HG02798 (cell line): ENCODE measurements around the gene EXPH5.

Source experiments
- ATAC-seq: cut with Tn5 transposase; IDR thresholded peaks from one replicate; pipeline ENCODE4 v1.9.1; 2021; ENCODE audit warnings: mild to moderate bottlenecking; ENCODE audit not compliant: unreplicated experiment, poor library complexity

The EXPH5 gene

GRCh38 chr11:108562746-108563581 is 30.6 kb downstream of the EXPH5 start:
- no peak for ATAC-seq

- no peak for ATAC-seq
Measured at GRCh38 chr11:108561535-108561991, 32.0 kb downstream of the EXPH5 start.

GRCh38 chr11:108559904-108560303 is 33.7 kb downstream of the EXPH5 start:
- ATAC-seq = no peak

GRCh38 chr11:108559340-108559739 is 34.2 kb downstream of the EXPH5 start:
- no peak for ATAC-seq

- peak; percentile 85 for ATAC-seq
Measured at GRCh38 chr11:108558222-108558621, 35.3 kb downstream of the EXPH5 start.

- ATAC-seq = no peak
Measured at GRCh38 chr11:108556019-108556418, 37.5 kb downstream of the EXPH5 start.

GRCh38 chr11:108551651-108552462 is 41.7 kb downstream of the EXPH5 start:
- ATAC-seq = no peak

- no peak for ATAC-seq
Measured at GRCh38 chr11:108549319-108549885, 44.2 kb downstream of the EXPH5 start.

- ATAC-seq = no peak
Measured at GRCh38 chr11:108545909-108546501, 47.6 kb downstream of the EXPH5 start.

GRCh38 chr11:108543316-108543964 is 50.1 kb downstream of the EXPH5 start:
- ATAC-seq = no peak

GRCh38 chr11:108541531-108541930 is 52.0 kb downstream of the EXPH5 start:
- no peak for ATAC-seq

- no peak for ATAC-seq
Measured at GRCh38 chr11:108538502-108538901, 55.1 kb downstream of the EXPH5 start.

GRCh38 chr11:108538022-108538424 is 55.5 kb downstream of the EXPH5 start:
- peak; percentile 70 for ATAC-seq

GRCh38 chr11:108536783-108537182 is 56.8 kb downstream of the EXPH5 start:
- ATAC-seq = no peak

- no peak for ATAC-seq
Measured at GRCh38 chr11:108535384-108535955, 58.1 kb downstream of the EXPH5 start.

GRCh38 chr11:108534274-108534882 is 59.2 kb downstream of the EXPH5 start:
- no peak for ATAC-seq

- no peak for ATAC-seq
Measured at GRCh38 chr11:108530426-108530825, 63.1 kb downstream of the EXPH5 start.

GRCh38 chr11:108527382-108527781 is 66.2 kb downstream of the EXPH5 start:
- no peak for ATAC-seq

- no peak for ATAC-seq
Measured at GRCh38 chr11:108525161-108525560, 68.4 kb downstream of the EXPH5 start.
